Fibroblast of lung (primary cell): ENCODE data around the gene LRRC26.

Source experiments
- CTCF ChIP-seq, 2 donors: IDR thresholded peaks in 1 of 2; conservative IDR thresholded peaks in 1 of 2; 1 replicate in 1 of 2; 2 replicates in 1 of 2; pipeline ENCODE4 v1.5.1; 2011 to 2012; ENCODE audit warnings: low read length in 2 of 2, control low read depth in 1 of 2, inconsistent platforms in 1 of 2, low read depth in 1 of 2, mild to moderate bottlenecking in 1 of 2
- EZH2 ChIP-seq: IDR thresholded peaks from 2 replicates; pipeline ENCODE4 v1.5.1; 2012; ENCODE audit warnings: low read length, control low read depth, mild to moderate bottlenecking; ENCODE audit errors: missing control alignments

- TF ChIP-seq CTCF (conservative IDR thresholded peaks at IDR 0.05 in 1 of 2, IDR thresholded peaks at IDR 0.05 in 1 of 2; ENCODE audit: low read depth in 1 of 2, low read length in 2 of 2) (no peak), EZH2 (no peak)
Observed at GRCh38 chr9:137201205-137201868, 31.5 kb upstream of the LRRC26 start.
